Measurements from ENCODE around the gene ECE2.

The ECE2 gene

GRCh38 chr3:184234224-184234623 is 41.6 kb upstream of the ECE2 start:
- Histone ChIP-seq H3K27me3 (peaks cover 35% of the 10 kb centered on the region), H4K20me1 (peaks cover 25% of the 10 kb centered on the region), H3K36me3 (no peaks in the 10 kb centered on the region), H3K4me3 (peak overlapping the region; percentile 39; the same call in 1 of the 2 replicates), H3K4me1 (peaks cover 90% of the 10 kb centered on the region), H3K9ac (peak overlapping the region; percentile 61), H3K9me3 (no peaks in the 10 kb centered on the region), H3K4me2 (peak overlapping the region; percentile 97), H3K27ac (peak overlapping the region; percentile 90)
- TF ChIP-seq Cebpa-rat (IDR thresholded peaks at IDR 0.05), result no peak

DNA sequence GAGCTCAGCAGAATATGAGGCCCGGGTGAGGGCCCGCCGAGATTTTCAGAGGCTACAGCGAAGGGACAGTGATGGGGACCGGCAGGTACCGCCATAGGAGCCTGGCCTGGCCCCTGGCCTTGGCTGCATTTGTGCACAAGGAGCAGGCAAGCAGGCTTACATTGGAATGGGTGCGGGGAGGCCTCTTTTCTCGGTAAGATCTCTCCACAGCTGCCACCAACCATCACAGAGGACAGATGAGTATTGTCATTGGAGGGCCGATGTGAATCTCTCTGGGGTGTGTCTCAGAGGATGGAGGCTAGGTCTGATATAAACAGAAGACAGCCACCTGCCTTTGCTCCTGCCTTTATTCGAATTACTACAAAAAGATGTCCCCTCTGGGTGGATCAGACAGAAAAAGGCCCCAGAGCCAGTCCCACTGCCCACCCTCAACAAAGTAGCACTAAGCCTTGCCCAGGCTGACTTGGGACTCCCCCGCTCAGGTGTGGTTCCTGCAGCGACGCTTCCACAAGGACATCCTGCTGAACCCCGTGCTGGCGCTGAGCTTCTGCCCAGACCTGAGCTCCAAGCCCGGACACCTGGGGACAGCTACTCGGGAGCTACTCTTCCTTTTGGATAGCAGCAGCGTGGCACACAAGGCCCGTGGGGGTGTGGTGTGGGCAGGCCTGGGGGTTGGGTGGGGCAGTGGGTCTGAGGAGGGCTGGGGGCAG is 41.0 kb upstream of the ECE2 start:
- H3K4me3 ChIP-seq, result peak overlapping the region; percentile 39; the same call in 1 of the 2 replicates
- H3K9ac ChIP-seq, result peak overlapping the region; percentile 61

GRCh38 chr3:184235381-184236032 is 40.3 kb upstream of the ECE2 start:
- H3K27me3 ChIP-seq, result peaks cover 22% of the 10 kb centered on the region
- H3K4me3 ChIP-seq, result peak overlapping the region; percentile 39; the same call in 1 of the 2 replicates
- H3K9me3 ChIP-seq, result no peaks in the 10 kb centered on the region
- peak overlapping the region; percentile 90 for H3K27ac ChIP-seq
- H3K4me2 ChIP-seq, result peak overlapping the region; percentile 97
- no peak for TF ChIP-seq Cebpa-rat (IDR thresholded peaks at IDR 0.05)
- H4K20me1 ChIP-seq, result peaks cover 27% of the 10 kb centered on the region
- no peaks in the 10 kb centered on the region for H3K36me3 ChIP-seq
- H3K4me1 ChIP-seq, result peaks cover 81% of the 10 kb centered on the region
- H3K9ac ChIP-seq, result peak overlapping the region; percentile 61

More for the DNA sequence above, 41.0 kb upstream of the ECE2 start:
- TF ChIP-seq Cebpa-rat (IDR thresholded peaks at IDR 0.05), result no peak
- H3K4me1 ChIP-seq, result peaks cover 88% of the 10 kb centered on the region
- peaks cover 29% of the 10 kb centered on the region for H3K27me3 ChIP-seq
- no peaks in the 10 kb centered on the region for H3K36me3 ChIP-seq
- H4K20me1 ChIP-seq, result peaks cover 27% of the 10 kb centered on the region
- H3K9me3 ChIP-seq, result no peaks in the 10 kb centered on the region
- H3K4me2 ChIP-seq, result peak overlapping the region; percentile 97
- peak overlapping the region; percentile 90 for H3K27ac ChIP-seq

DNA sequence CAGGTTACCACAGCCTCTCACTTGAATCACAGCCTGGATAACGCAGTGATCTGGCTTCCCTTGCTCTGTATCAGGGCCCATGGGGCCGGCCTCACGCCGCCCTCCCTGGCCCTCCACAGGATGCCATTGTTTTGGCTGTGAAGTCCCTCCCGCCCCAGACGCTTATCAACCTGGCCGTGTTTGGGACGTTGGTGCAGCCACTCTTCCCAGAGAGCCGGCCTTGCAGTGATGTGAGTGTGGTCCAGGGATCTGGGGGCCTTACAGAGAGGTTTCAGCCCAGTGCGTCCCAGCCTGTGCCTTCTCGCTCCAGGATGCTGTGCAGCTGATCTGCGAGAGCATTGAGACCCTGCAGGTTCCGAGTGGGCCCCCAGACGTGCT is 39.8 kb upstream of the ECE2 start:
- Histone ChIP-seq H3K9me3 (no peaks in the 10 kb centered on the region), H3K36me3 (no peaks in the 10 kb centered on the region; the same call in 1 of the 2 replicates), H3K27me3 (peaks cover 17% of the 10 kb centered on the region), H4K20me1 (peaks cover 27% of the 10 kb centered on the region), H3K9ac (peak overlapping the region; percentile 61), H3K27ac (peak overlapping the region; percentile 90), H3K4me2 (peak overlapping the region; percentile 97), H3K4me1 (peaks cover 76% of the 10 kb centered on the region), H3K4me3 (no peak overlapping the region)
- TF ChIP-seq Cebpa-rat (IDR thresholded peaks at IDR 0.05), result no peak

GRCh38 chr3:184236636-184237035 is 39.2 kb upstream of the ECE2 start:
- H3K27ac ChIP-seq, result peak overlapping the region; percentile 90
- peak overlapping the region; percentile 29 for H3K4me3 ChIP-seq
- peaks cover 11% of the 10 kb centered on the region for H3K27me3 ChIP-seq
- peaks cover 70% of the 10 kb centered on the region for H3K4me1 ChIP-seq
- TF ChIP-seq Cebpa-rat (IDR thresholded peaks at IDR 0.05), result no peak
- H4K20me1 ChIP-seq, result peaks cover 27% of the 10 kb centered on the region
- peak overlapping the region; percentile 97 for H3K4me2 ChIP-seq
- peak overlapping the region; percentile 61 for H3K9ac ChIP-seq
- H3K36me3 ChIP-seq, result peaks cover 6% of the 10 kb centered on the region
- no peaks in the 10 kb centered on the region for H3K9me3 ChIP-seq

- no peaks in the 10 kb centered on the region for H3K9me3 ChIP-seq
- H3K36me3 ChIP-seq, result peaks cover 12% of the 10 kb centered on the region
- H3K27ac ChIP-seq, result peak overlapping the region; percentile 90
- peaks cover 32% of the 10 kb centered on the region for H4K20me1 ChIP-seq
- peak overlapping the region; percentile 97 for H3K4me2 ChIP-seq
- peak overlapping the region; percentile 29; the same call in 1 of the 2 replicates for H3K4me3 ChIP-seq
- H3K9ac ChIP-seq, result peak overlapping the region; percentile 61; the same call in 1 of the 2 replicates
- TF ChIP-seq Cebpa-rat (IDR thresholded peaks at IDR 0.05), result no peak
- peaks cover 5% of the 10 kb centered on the region; the same call in 1 of the 2 replicates for H3K27me3 ChIP-seq
- peaks cover 67% of the 10 kb centered on the region for H3K4me1 ChIP-seq
These were observed 38.6 kb upstream of the ECE2 start for GRCh38 chr3:184237211-184237610.

DNA sequence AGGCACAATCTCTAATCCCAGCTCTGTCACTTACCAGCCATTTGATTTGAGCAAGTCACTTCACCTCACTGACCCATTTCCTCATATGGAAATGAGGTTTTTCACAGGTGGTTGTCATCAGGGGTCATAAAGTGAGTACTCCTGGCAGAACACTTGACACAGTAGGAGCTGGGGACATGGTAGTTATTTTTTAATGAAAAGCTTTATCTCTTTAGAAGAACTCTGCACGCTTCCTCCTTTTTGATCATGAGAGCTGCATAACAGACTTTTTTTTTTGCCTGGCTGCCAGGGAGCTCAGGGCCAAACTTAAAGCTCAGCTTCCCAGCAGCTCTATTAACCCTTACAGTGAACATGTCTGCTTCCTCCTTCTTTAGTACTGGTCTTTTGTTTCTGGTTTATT is 38.0 kb upstream of the ECE2 start:
- Histone ChIP-seq H4K20me1 (peaks cover 38% of the 10 kb centered on the region), H3K4me2 (peak overlapping the region; percentile 97), H3K4me1 (peaks cover 63% of the 10 kb centered on the region)

DNA sequence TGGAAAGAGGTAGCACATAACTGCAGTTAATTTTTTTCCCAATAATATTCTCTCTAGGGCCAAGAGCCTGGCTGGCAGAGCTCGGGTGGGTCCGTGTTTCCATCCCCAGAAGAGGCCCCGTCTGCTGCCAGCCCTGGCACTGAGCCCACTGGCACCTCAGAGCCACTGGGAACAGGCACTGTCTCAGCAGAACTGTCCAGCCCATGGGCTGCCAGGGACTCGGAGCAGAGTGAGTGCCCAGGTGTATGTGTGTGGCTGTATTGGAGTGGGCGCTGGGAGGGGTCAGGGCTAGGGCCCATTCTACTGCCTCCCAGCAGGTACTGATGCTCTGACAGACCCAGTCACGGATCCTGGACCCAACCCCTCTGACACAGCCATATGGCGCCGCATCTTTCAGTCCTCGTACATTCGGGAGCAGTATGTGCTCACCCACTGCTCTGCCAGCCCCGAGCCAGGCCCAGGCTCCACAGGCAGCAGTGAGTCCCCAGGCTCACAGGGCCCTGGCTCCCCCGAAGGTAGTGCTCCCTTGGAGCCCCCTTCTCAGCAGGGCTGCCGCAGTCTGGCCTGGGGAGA is 37.5 kb upstream of the ECE2 start:
- H3K27me3 ChIP-seq, result no peaks in the 10 kb centered on the region
- H3K4me3 ChIP-seq, result no peak overlapping the region
- TF ChIP-seq Cebpa-rat (IDR thresholded peaks at IDR 0.05), result no peak
- peaks cover 23% of the 10 kb centered on the region for H3K36me3 ChIP-seq
- no peaks in the 10 kb centered on the region for H3K9me3 ChIP-seq
- H3K27ac ChIP-seq, result peak overlapping the region; percentile 90
- peaks cover 57% of the 10 kb centered on the region for H3K4me1 ChIP-seq
- H4K20me1 ChIP-seq, result peaks cover 43% of the 10 kb centered on the region
- H3K4me2 ChIP-seq, result peak overlapping the region; percentile 97
- H3K9ac ChIP-seq, result no peak overlapping the region

More for the DNA sequence above, 38.0 kb upstream of the ECE2 start:
- peak overlapping the region; percentile 90 for H3K27ac ChIP-seq
- no peak overlapping the region for H3K4me3 ChIP-seq
- H3K36me3 ChIP-seq, result peaks cover 18% of the 10 kb centered on the region
- H3K27me3 ChIP-seq, result no peaks in the 10 kb centered on the region
- no peak for TF ChIP-seq Cebpa-rat (IDR thresholded peaks at IDR 0.05)
- no peak overlapping the region for H3K9ac ChIP-seq
- no peaks in the 10 kb centered on the region for H3K9me3 ChIP-seq

GRCh38 chr3:184239221-184239620 is 36.6 kb upstream of the ECE2 start:
- Histone ChIP-seq H3K36me3 (peaks cover 32% of the 10 kb centered on the region), H3K9ac (no peak overlapping the region), H3K27me3 (no peaks in the 10 kb centered on the region), H3K4me2 (peak overlapping the region; percentile 97; the same call in 1 of the 2 replicates), H3K4me3 (no peak overlapping the region), H3K4me1 (peaks cover 48% of the 10 kb centered on the region), H3K9me3 (no peaks in the 10 kb centered on the region), H4K20me1 (peaks cover 52% of the 10 kb centered on the region), H3K27ac (no peak overlapping the region)
- no peak for TF ChIP-seq Cebpa-rat (IDR thresholded peaks at IDR 0.05)

- Histone ChIP-seq H3K9ac (no peak overlapping the region), H3K4me3 (no peak overlapping the region), H3K27ac (no peak overlapping the region), H3K4me1 (peaks cover 44% of the 10 kb centered on the region), H3K27me3 (no peaks in the 10 kb centered on the region), H3K9me3 (no peaks in the 10 kb centered on the region), H3K36me3 (peaks cover 37% of the 10 kb centered on the region), H4K20me1 (peaks cover 57% of the 10 kb centered on the region), H3K4me2 (no peak overlapping the region)
- no peak for TF ChIP-seq Cebpa-rat (IDR thresholded peaks at IDR 0.05)
These were observed 36.1 kb upstream of the ECE2 start for GRCh38 chr3:184239708-184240107.
